H9 (cell line): ENCODE results near the gene AP3B2. TPM values are rescaled to one million over a fixed set of nuclear protein-coding genes. Genes with fewer than 3 reads are reported as not detected.
"Not testable (repeated sequence)": the region's sequence is repeated elsewhere in the genome, so short reads cannot be mapped to it uniquely, and the experiment has no call there.

ENCODE experiments used
- DNase-seq: peaks from one replicate; pipeline ENCODE4 v3.0.0-alpha.2; 2017
- H2AFZ ChIP-seq: one replicate; pipeline ENCODE4 v1.6.1; 2013; ENCODE audit warnings: mild to moderate bottlenecking, low read length, control low read depth, moderate library complexity
- H2AK5ac ChIP-seq: 2 replicates; pipeline ENCODE4 v1.6.1; 2013; ENCODE audit warnings: low read length, control low read depth, mixed read lengths; ENCODE audit not compliant: insufficient read length
- H2BK120ac ChIP-seq: one replicate; pipeline ENCODE4 v1.6.1; 2013; ENCODE audit warnings: low read depth, mild to moderate bottlenecking, low read length, control low read depth, inconsistent platforms; ENCODE audit not compliant: poor library complexity, severe bottlenecking
- H2BK12ac ChIP-seq: 2 replicates; pipeline ENCODE4 v1.6.1; 2013; ENCODE audit warnings: low read length, control low read depth, mixed read lengths, low read depth; ENCODE audit not compliant: insufficient read length
- H2BK15ac ChIP-seq: 2 replicates; pipeline ENCODE4 v1.6.1; 2013; ENCODE audit warnings: low read depth, low read length, control low read depth
- H2BK20ac ChIP-seq: one replicate; pipeline ENCODE4 v1.6.1; 2013; ENCODE audit warnings: low read depth, mild to moderate bottlenecking, low read length, control low read depth, inconsistent platforms; ENCODE audit not compliant: poor library complexity, severe bottlenecking
- H2BK5ac ChIP-seq: 2 replicates; pipeline ENCODE4 v1.6.1; 2013; ENCODE audit warnings: low read length, control low read depth, mixed read lengths; ENCODE audit not compliant: insufficient read length
- H3K14ac ChIP-seq: 2 replicates; pipeline ENCODE4 v1.6.1; 2013; ENCODE audit warnings: low read length, control low read depth; ENCODE audit not compliant: insufficient read depth
- H3K18ac ChIP-seq: 2 replicates; pipeline ENCODE4 v1.6.1; 2013; ENCODE audit warnings: low read depth, mild to moderate bottlenecking, mixed read lengths, low read length, control low read depth; ENCODE audit not compliant: insufficient read length
- H3K23ac ChIP-seq: 2 replicates; pipeline ENCODE4 v1.6.1; 2013; ENCODE audit warnings: low read length, control low read depth, mixed read lengths, low read depth; ENCODE audit not compliant: insufficient read length
- H3K23me2 ChIP-seq: 2 replicates; pipeline ENCODE4 v1.6.1; 2013; ENCODE audit warnings: low read depth, mild to moderate bottlenecking, mixed read lengths, low read length, control low read depth; ENCODE audit not compliant: insufficient read length, poor library complexity, severe bottlenecking
- H3K27ac ChIP-seq: 2 replicates; pipeline ENCODE4 v1.5.1; 2013; ENCODE audit warnings: low read length, control low read depth, mixed read lengths, low read depth; ENCODE audit not compliant: insufficient read length
- H3K27me3 ChIP-seq: 2 replicates; pipeline ENCODE4 v1.6.1; 2013; ENCODE audit warnings: low read length, control low read depth, inconsistent platforms; ENCODE audit not compliant: insufficient read depth
- H3K4ac ChIP-seq: 2 replicates; pipeline ENCODE4 v1.6.1; 2013; ENCODE audit warnings: low read depth, mild to moderate bottlenecking, control low read depth, inconsistent platforms, low read length, moderate library complexity
- H3K4me1 ChIP-seq: 2 replicates; pipeline ENCODE4 v1.6.1; 2013; ENCODE audit warnings: low read length, control low read depth, inconsistent platforms; ENCODE audit not compliant: insufficient read depth
- H3K4me2 ChIP-seq: 2 replicates; pipeline ENCODE4 v1.6.1; 2013; ENCODE audit warnings: low read length, control low read depth, mixed read lengths; ENCODE audit not compliant: insufficient read length, insufficient read depth
- H3K56ac ChIP-seq: 2 replicates; pipeline ENCODE4 v1.6.1; 2013; ENCODE audit warnings: low read depth, mild to moderate bottlenecking, mixed read lengths, low read length, control low read depth; ENCODE audit not compliant: insufficient read length
- H3K79me1 ChIP-seq: 2 replicates; pipeline ENCODE4 v1.6.1; 2013; ENCODE audit warnings: low read depth, mild to moderate bottlenecking, moderate library complexity, low read length, control low read depth, inconsistent platforms; ENCODE audit not compliant: insufficient read depth, poor library complexity, severe bottlenecking
- H3K79me2 ChIP-seq: 2 replicates; pipeline ENCODE4 v1.6.1; 2013; ENCODE audit warnings: low read length, control low read depth, inconsistent platforms; ENCODE audit not compliant: insufficient read depth
- H3K9ac ChIP-seq: 2 replicates; pipeline ENCODE4 v1.6.1; 2013; ENCODE audit warnings: low read length, control low read depth, mixed read lengths; ENCODE audit not compliant: insufficient read length; ENCODE audit errors: extremely low read depth
- H3K9me3 ChIP-seq: one replicate; pipeline ENCODE4 v1.6.1; 2013; ENCODE audit warnings: low read depth, low read length, inconsistent platforms; ENCODE audit not compliant: control insufficient read depth
- H3T11ph ChIP-seq: one replicate; pipeline ENCODE4 v1.6.1; 2013; ENCODE audit warnings: mild to moderate bottlenecking, low read length, control low read depth, inconsistent platforms
- H4K20me1 ChIP-seq: one replicate; pipeline ENCODE4 v1.6.1; 2013; ENCODE audit not compliant: control insufficient read depth, insufficient read length, insufficient read depth
- H4K5ac ChIP-seq: 2 replicates; pipeline ENCODE4 v1.6.1; 2013; ENCODE audit warnings: low read depth, mild to moderate bottlenecking, mixed read lengths, low read length, control low read depth; ENCODE audit not compliant: insufficient read length
- H4K8ac ChIP-seq: replicated peaks from 2 replicates; pipeline ENCODE4 v1.6.1; 2013; ENCODE audit warnings: low read length, control low read depth, mixed read lengths, low read depth; ENCODE audit not compliant: insufficient read length
- H4K91ac ChIP-seq: 2 replicates; pipeline ENCODE4 v1.6.1; 2013; ENCODE audit warnings: low read depth, mild to moderate bottlenecking, moderate library complexity, mixed read lengths, low read length, control low read depth; ENCODE audit not compliant: insufficient read length
- H3K27ac Mint-ChIP-seq, 3 experiments: 2 replicates in 2 of 3; 3 replicates in 1 of 3; pipeline ENCODE4 v1.8.0; 2020 to 2021; ENCODE audit warnings: mixed read lengths in 3 of 3, mild to moderate bottlenecking in 1 of 3, moderate library complexity in 1 of 3
- H3K27me3 Mint-ChIP-seq: 2 replicates; pipeline ENCODE4 v1.8.0; 2021; ENCODE audit warnings: low read depth, mild to moderate bottlenecking, moderate library complexity, mixed read lengths
- H3K36me3 Mint-ChIP-seq, 3 experiments: 2 replicates in 2 of 3; 3 replicates in 1 of 3; pipeline ENCODE4 v1.8.0; 2020 to 2021; ENCODE audit warnings: low read depth in 3 of 3, mixed read lengths in 3 of 3; ENCODE audit not compliant: insufficient read depth in 1 of 3
- H3K4me1 Mint-ChIP-seq, 2 experiments: 2 replicates each; pipeline ENCODE4 v1.8.0; 2020; ENCODE audit warnings: mixed read lengths in 2 of 2
- H3K4me3 Mint-ChIP-seq, 2 experiments: 2 replicates in 1 of 2; 3 replicates in 1 of 2; pipeline ENCODE4 v1.8.0; 2020 to 2021; ENCODE audit warnings: mild to moderate bottlenecking in 2 of 2, mixed read lengths in 2 of 2, moderate library complexity in 1 of 2
- H3K9me3 Mint-ChIP-seq, 2 experiments: 2 replicates in 1 of 2; 3 replicates in 1 of 2; pipeline ENCODE4 v1.8.0; 2020; ENCODE audit warnings: mild to moderate bottlenecking in 2 of 2, mixed read lengths in 2 of 2, moderate library complexity in 1 of 2
- WGBS: extraction: QIAGEN DNeasy Blood & Tissue Kit; methylation state at CpG from one replicate; pipeline ENCODE4 v1.1.7; 2013; ENCODE audit warnings: missing lambda C conversion rate, low lambda C conversion rate, mixed read lengths; ENCODE audit not compliant: insufficient read length; ENCODE audit errors: extremely low coverage; 5-methylcytosine and 5-hydroxymethylcytosine counted together
- total RNA-seq: library from RNA; stranded (reverse); gene quantifications from 2 replicates; pipeline ENCODE4 v1.2.1, GENCODE V29; 2021
- TF ChIP-seq, protein P1 (sequence below): fragments of 200-600 bp; sonication (generic); conservative IDR thresholded peaks from 3 replicates; pipeline ENCODE4 v1.8.0; 2021; ENCODE audit warnings: antibody characterized with exemption, mild to moderate bottlenecking

The AP3B2 gene
- total RNA-seq, 1 experiment from 2014 or later = 10.6 TPM

DNA sequence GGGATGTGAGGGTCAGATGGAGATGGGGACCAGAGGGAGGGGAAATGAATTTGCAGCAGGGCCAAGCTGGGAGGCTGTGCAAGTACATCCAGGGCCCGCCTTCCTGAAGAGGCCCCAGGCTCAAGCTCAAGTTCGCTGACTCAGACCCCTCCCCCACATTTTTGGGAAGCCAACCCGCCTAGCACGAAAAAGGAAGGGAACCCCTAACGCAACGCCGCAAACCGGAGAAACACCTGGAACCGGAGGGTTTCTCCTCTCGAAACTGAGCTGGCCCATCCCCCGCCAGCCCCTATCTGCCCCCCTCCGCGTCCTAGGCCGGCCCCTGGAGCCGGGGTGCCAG is 624 bp downstream of the AP3B2 start:
- TF ChIP-seq, protein P1, sequence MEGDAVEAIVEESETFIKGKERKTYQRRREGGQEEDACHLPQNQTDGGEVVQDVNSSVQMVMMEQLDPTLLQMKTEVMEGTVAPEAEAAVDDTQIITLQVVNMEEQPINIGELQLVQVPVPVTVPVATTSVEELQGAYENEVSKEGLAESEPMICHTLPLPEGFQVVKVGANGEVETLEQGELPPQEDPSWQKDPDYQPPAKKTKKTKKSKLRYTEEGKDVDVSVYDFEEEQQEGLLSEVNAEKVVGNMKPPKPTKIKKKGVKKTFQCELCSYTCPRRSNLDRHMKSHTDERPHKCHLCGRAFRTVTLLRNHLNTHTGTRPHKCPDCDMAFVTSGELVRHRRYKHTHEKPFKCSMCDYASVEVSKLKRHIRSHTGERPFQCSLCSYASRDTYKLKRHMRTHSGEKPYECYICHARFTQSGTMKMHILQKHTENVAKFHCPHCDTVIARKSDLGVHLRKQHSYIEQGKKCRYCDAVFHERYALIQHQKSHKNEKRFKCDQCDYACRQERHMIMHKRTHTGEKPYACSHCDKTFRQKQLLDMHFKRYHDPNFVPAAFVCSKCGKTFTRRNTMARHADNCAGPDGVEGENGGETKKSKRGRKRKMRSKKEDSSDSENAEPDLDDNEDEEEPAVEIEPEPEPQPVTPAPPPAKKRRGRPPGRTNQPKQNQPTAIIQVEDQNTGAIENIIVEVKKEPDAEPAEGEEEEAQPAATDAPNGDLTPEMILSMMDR = no peak
- no peak overlapping the region for H3K18ac ChIP-seq
- H4K20me1 ChIP-seq = no peaks in the 10 kb centered on the region
- no peak overlapping the region for H2BK120ac ChIP-seq
- H3T11ph ChIP-seq = no peak overlapping the region
- H3K9me3 ChIP-seq = no peaks in the 10 kb centered on the region
- H2AFZ ChIP-seq = no peak overlapping the region
- peaks cover 15% of the 10 kb centered on the region for H3K23me2 ChIP-seq
- no peak overlapping the region for H3K14ac ChIP-seq
- no peak overlapping the region for H2BK12ac ChIP-seq
- H4K8ac ChIP-seq = no peak overlapping the region
- H3K27me3 Mint-ChIP-seq = peaks cover 7% of the 10 kb centered on the region; the same call in 1 of the 2 replicates
- H2BK20ac ChIP-seq = no peak overlapping the region
- no peaks in the 10 kb centered on the region for H3K9me3 Mint-ChIP-seq
- H3K23ac ChIP-seq = no peak overlapping the region
- H3K4me3 Mint-ChIP-seq = no peak overlapping the region
- no peak overlapping the region for H3K4ac ChIP-seq
- no peaks in the 10 kb centered on the region for H3K27me3 ChIP-seq
- no peak overlapping the region for H2BK15ac ChIP-seq
- peak overlapping the region; percentile 51 for H3K4me2 ChIP-seq
- H3K79me2 ChIP-seq = no peaks in the 10 kb centered on the region
- no peak overlapping the region for H3K27ac Mint-ChIP-seq
- H3K9ac ChIP-seq = peak overlapping the region; percentile 6
- no peak overlapping the region for H2AK5ac ChIP-seq
- peaks cover 5 to 6% of the 10 kb centered on the region in 2 experiments; a peak in 3 of 4 replicates for H3K4me1 Mint-ChIP-seq
- H4K91ac ChIP-seq = no peak overlapping the region
- H3K79me1 ChIP-seq = no peaks in the 10 kb centered on the region
- no peaks in the 10 kb centered on the region for H3K36me3 Mint-ChIP-seq
- no peak overlapping the region for H3K27ac ChIP-seq
- DNase-seq = peak; percentile 80
- peaks cover 8% of the 10 kb centered on the region for H3K4me1 ChIP-seq
- H4K5ac ChIP-seq = no peak overlapping the region
- H2BK5ac ChIP-seq = no peak overlapping the region
- WGBS = no CpG with 5 or more reads among the region's 15 CpGs
- H3K56ac ChIP-seq = no peak overlapping the region

DNA sequence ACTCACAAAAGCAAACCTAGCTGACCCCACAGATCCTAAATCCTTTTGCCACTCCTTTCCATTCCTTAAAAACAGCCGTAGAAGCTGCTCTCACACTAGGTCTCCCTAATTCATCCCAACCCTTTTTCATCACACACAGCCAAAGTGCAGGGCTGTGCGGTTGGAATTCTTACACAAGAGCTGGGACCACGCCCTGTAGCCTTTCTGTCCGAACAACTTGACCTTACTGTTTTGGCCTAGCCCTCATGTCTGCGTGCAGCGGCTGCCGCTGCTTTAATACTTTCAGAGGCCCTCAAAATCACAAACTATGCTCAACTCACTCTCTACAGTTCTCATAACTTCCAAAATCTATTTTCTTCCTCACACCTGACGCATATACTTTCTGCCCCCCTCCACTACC is 3.8 kb downstream of the AP3B2 start:
- not testable (repeated sequence) for H2BK120ac ChIP-seq, H2BK12ac ChIP-seq, H2BK15ac ChIP-seq, H3K27me3 Mint-ChIP-seq, H3K4me3 Mint-ChIP-seq, H3K9ac ChIP-seq, H3K27ac ChIP-seq, H3K4me2 ChIP-seq, H2BK20ac ChIP-seq, H3K4ac ChIP-seq, H2AFZ ChIP-seq, H3K56ac ChIP-seq, H4K91ac ChIP-seq, H3K79me2 ChIP-seq, H3K9me3 ChIP-seq, H3K79me1 ChIP-seq, H3K14ac ChIP-seq, H4K8ac ChIP-seq, H3K27me3 ChIP-seq, H3K4me1 Mint-ChIP-seq, DNase-seq, H3K4me1 ChIP-seq, H3K23ac ChIP-seq, H3K18ac ChIP-seq, H3K9me3 Mint-ChIP-seq, H4K5ac ChIP-seq, H2BK5ac ChIP-seq, H3T11ph ChIP-seq, H3K27ac Mint-ChIP-seq, H2AK5ac ChIP-seq, H4K20me1 ChIP-seq, H3K36me3 Mint-ChIP-seq
- no CpG with 5 or more reads among the region's 8 CpGs for WGBS
- peaks cover 15% of the 10 kb centered on the region for H3K23me2 ChIP-seq
